Caki2 (cell line): Measurements from ENCODE around the gene MTMR11. TPM values are rescaled to one million over a fixed set of nuclear protein-coding genes. Genes with fewer than 3 reads are reported as not detected.
"Not testable (repeated sequence)": the region's sequence is repeated elsewhere in the genome, so short reads cannot be mapped to it uniquely, and the experiment has no call there.

ENCODE experiments used
- DNase-seq: peaks from one replicate; pipeline ENCODE4 v3.0.0-alpha.2; 2015; ENCODE audit warnings: low read depth
- in situ Hi-C: cut with HindIII; loops from 2 replicates; pipeline ENCODE4 v1.10.0; 2016; ENCODE audit warnings: low sequenced_read_pairs, low pct_unique_long_range_greater_than_20kb, mixed read lengths
- total RNA-seq: library from RNA; depleted of rRNA; stranded (reverse); fragments of >200 nt; shearing (Covaris generic); gene quantifications from 2 replicates; pipeline ENCODE4 v1.2.3, GENCODE V29; 2014; ENCODE audit warnings: low replicate concordance

The MTMR11 gene
- total RNA-seq, 1 experiment from 2014 or later, result 13.8 TPM

- DNase-seq, result no peak
- in situ Hi-C loops, result no loop called here
These were observed 3.7 kb upstream of the MTMR11 start for GRCh38 chr1:149940427-149940826.

DNA sequence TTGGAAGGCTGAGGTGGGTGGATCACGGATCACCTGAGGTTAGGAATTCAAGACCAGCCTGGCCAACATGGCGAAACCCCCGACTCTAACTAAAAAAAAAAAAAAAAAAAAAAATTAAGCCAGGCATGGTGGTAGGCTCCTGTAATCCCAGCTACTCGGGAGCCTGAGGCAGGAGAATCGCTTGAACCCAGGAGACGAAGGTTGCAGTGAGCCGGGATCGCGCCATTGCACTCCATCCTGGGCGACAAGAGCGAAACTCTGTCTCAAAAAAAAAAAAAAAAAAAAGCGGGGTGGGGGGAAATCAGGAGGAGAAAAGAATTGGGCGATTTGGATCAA is 2.0 kb upstream of the MTMR11 start:
- DNase-seq, in situ Hi-C loops: not testable (repeated sequence)

DNA sequence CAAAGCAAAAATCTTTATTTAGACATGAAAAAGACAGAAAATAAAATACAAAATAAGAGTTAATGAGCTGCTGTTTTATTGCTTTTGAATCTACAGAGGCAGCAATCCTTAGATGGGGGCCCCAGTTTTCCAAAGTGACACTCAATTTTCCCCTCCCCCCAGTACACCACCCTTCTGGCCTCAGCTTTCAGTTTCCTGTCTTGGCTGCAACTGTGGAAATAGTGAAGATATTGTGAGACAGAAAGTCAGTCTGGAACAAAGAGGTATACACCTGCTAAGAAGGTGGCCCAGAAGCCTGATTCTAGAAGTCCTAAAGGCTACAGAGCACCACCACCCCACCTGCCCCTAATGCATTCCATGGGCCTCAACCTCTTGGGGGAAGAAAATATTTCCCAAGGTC is 1.1 kb upstream of the MTMR11 start:
- in situ Hi-C loops, result no loop called here
- no peak for DNase-seq

- DNase-seq, result peak; percentile 84
These were observed 470 bp upstream of the MTMR11 start for GRCh38 chr1:149936992-149937705.

GRCh38 chr1:149934356-149934755 is 2.3 kb downstream of the MTMR11 start:
- no peak for DNase-seq
- in situ Hi-C loops, result no loop called here

More at GRCh38 chr1:149936992-149937705, 470 bp upstream of the MTMR11 start:
- in situ Hi-C loops, result no loop called here

DNA sequence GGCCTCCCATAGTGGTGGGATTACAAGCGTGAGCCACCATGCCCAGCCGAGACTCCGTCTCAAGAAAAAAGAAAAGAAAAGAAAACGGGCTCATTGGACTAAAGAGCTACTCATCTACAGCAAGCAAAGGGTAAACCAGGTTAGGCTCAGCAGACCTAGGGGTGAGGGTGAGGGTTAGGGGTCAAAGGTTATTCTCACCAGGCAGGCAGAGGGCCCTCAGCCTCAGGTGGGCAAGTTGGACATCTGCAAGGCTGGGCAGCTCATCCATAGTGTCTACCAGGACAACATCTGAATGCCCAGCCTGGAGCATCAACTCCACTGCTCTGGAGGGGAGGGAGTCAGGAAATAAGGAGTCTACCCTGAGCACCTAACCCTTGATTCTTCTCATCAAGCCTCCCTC is 3.5 kb downstream of the MTMR11 start:
- in situ Hi-C loops, result no loop called here
- no peak for DNase-seq

GRCh38 chr1:149932474-149932873 is 4.2 kb downstream of the MTMR11 start:
- no peak for DNase-seq
- in situ Hi-C loops, result no loop called here

DNA sequence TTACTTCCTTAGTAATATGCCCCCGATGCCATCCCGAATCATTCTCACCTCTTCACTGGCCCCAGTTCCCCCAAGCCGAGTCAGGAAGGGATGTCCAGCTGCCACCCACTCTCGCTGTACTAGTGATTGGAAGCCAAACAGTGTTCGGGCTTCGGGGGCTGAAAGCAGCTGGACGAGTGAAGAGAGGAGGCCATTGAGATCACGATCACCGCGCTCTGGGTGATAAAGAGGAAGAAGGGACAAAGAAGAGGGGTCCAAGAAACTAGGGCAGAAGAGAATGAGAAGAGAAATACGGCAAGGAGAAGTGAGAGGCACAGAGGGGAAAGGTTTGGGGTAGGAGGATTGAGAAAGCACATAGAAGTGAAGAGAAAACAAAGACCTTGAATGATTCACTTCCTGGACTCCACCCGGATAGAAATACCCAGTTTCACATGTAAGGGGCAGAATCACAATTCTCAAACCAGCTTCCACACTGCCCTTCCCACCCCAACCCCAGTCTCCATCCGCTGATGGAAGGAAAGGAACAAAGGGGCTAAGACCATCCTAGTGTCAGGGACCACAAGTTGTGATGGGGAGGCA is 5.4 kb downstream of the MTMR11 start:
- DNase-seq, result no peak
- in situ Hi-C loops, result no loop called here

- no peak for DNase-seq
- in situ Hi-C loops, result no loop called here
These were observed 6.8 kb downstream of the MTMR11 start for GRCh38 chr1:149929856-149930255.

GRCh38 chr1:149928401-149928724 is 8.3 kb downstream of the MTMR11 start:
- in situ Hi-C loops, result no loop called here
- DNase-seq, result no peak

DNA sequence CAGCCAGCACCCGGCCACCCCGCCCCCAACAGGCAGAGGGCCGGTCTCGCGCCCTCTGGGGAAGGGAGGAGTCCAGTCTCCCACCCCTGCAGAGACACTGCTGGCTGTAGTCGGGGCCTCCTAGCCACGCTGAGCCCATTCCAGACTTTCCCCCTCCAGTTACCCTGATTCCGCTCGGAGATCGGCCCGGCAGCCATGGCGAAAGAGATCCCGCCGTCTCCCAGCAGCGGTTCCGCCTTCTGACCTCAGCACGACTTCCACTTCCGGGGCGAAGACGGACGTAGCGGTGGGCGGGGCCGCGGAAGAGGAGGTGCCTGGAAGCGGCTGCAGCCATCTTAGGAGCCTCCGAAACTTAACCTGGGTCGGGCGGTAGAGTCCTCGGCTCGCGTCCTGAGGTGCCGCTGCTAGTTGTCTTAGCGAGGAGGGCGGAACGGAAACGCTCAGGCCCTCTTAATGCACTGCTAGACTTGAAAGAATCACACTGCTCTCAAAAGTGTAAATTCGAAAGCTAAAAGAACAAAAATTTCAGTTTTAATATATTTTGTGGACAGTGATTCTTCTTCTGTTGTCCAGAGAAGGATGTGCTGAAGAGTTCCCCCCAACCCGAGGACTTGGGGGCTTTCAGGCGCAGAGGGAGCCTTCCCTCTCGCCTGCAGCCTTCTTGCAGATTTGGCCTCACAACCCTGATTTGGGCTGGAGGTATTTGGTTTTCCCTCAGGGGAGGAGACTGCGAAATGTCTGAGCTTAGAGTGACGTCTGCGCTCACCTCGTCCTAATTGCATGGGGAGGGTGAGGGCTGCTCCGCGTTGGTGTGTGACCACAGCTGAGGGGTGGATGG is 8.9 kb downstream of the MTMR11 start, which contains the start of gene SF3B4:
Gene SF3B4 (minus strand): TSS at position 241 of the 838 bp plus-strand sequence. CDS start 44 bp downstream, at position 197.
- DNase-seq, result peak; percentile 89
- in situ Hi-C loops, result no loop called here

DNA sequence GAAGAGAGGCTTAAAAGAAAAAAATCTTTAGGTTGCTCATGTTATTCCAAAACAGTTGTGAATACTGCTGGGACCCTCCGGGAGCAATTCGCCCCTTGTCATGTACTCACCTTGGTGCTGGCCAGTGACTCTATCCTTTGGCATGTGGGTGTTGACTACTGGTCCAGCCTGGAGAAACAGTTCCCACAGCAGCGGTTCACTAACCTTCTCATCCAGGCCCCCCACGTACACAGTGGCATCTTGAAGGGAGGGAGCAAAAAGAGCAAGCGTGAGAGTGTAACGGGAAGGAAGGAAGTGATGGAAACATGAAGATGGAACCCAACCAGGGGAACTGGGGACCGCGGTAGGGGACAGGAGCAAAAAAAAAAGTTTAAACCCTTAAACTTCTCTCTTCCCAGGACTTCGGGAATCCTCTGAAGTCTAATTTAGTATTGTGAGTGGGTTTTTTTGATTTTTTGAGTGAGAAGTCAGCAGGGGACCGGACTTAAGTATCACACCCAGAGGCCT is 9.6 kb downstream of the MTMR11 start:
- DNase-seq, result no peak

GRCh38 chr1:149926296-149926695 is 10.4 kb downstream of the MTMR11 start:
- in situ Hi-C loops, result no loop called here
- DNase-seq, result no peak

More for the DNA sequence above, 9.6 kb downstream of the MTMR11 start:
- in situ Hi-C loops, result no loop called here

DNA sequence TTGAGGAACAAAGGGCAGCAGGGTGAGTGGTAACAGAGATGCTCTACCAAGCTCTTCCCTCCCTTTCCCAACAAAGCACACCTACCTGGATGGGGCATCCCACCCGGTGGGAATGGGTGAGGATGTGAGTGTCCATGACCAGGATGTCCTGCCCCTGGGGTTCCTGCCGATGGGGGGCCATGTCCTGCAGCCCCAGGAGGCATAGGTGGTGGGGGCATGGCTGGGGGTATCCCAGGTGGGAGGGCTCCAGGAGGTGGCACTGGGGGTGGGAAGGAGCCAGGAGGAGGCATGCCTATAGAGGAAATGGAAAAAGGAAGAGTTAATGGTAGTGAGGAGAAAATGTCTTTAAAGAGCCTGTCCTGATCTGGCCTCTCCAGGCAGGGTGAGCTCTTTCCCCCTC is 10.9 kb downstream of the MTMR11 start:
- no peak for DNase-seq
- in situ Hi-C loops, result no loop called here

DNA sequence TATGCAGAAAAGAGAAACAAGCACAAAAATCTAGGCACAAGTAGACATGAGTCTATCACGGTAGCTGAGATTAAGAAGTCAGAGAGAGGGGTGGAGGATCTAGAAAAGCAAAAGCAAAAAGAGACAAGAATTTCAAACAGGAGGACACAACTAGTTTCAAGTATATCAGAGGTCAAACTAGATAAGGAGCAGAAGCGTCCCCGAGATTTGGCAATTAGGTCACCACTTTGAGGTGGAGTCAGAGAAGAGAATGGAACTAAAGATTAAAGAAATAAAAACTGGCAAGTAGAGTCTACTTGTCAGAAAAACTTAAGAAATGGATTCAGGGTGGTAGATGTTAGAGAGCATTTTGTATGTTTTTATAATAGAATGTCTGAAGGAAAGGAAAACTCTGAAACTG is 11.3 kb downstream of the MTMR11 start:
- in situ Hi-C loops, result no loop called here

DNA sequence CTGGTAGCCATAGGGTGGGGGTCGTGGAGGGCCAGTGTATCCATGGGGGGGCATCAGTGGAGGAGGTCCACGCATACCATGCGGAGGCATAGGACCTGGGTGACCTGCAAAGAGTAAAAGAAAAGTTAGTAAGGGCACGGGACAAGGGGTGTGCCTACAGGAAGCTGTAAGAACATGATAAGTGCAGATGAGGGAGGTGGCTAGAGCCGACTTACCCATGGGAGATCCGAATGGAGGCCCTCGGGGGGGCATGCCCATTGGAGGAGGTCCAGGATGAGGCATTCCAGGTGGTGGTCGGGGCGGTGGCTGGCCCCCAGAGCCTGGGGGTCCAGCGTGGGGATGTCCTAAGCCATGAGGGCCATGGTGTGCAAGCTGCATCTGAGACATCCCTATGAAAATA is 13.1 kb downstream of the MTMR11 start:
- no peak for DNase-seq
- in situ Hi-C loops, result no loop called here

More for the DNA sequence above, 11.3 kb downstream of the MTMR11 start:
- DNase-seq, result no peak

GRCh38 chr1:149917571-149918144 is 19.0 kb downstream of the MTMR11 start, which contains the start of gene SV2A:
Gene SV2A (minus strand): TSS chr1:149917844. CDS start chr1:149913840, 4,004 bp downstream.
- DNase-seq, result no peak
- in situ Hi-C loops, result no loop called here

GRCh38 chr1:149916898-149917252 is 19.8 kb downstream of the MTMR11 start:
- in situ Hi-C loops, result no loop called here
- no peak for DNase-seq
